ENCODE measurements around the gene TRAPPC2B.

DNA sequence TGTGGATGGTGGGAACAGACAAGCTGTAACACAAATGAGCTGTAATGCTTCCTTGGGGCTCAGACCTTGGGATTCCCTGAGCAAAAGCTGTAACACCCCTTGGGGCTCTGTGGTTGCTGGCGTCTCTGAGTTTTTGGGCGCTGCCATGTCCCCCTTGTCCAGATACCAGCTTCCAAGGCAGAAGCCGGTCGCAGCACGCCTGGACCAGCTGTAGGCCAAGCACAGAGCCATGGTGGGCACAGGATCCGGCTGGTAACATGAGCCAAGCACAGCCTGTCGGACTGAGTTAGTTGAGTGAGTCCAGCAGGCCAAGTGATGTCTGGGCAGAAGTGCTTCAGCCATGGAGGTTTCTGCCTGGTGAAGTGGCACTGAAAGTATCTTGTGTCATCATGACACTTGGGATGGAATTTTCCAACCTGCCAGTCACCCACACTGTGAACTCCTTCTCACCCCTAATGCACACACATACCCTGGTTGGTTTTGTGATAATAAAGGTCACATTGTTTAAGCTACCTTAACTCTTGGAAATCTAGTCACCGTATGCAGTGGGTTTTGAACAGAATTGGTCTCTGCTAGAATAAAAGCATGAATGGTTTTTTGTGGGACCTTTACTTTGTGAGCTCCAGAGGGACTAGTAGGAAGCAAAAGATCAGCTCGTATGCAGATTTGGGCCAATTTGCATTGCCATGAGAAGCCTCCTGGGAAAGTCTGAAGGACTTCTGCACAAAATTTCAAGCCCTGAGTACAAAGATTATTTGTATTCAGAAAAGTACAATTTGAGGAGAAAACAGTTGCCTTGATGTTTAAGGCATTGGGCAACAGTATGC lies 40.6 kb downstream of the TRAPPC2B start:
- TF ChIP-seq CTCF (conservative IDR thresholded peaks at IDR 0.05) (no peak), EZH2 (IDR thresholded peaks at IDR 0.05; ENCODE audit: low read depth) (no peak)

All from PC-9 (cell line).